Activated CD8-positive, alpha-beta memory T cell treated with anti-CD3 and anti-CD28 coated beads, Interleukin-2, amount 50 U/mL, for 24 hours (primary cell): ENCODE measurements around the gene SRPK3.

Experiments used
- DNase-seq: peaks from one replicate; pipeline ENCODE4 v3.0.0-alpha.2; 2020; ENCODE audit errors: extremely low read depth

The SRPK3 gene

GRCh38 chrX:153830640-153831428 lies 50.0 kb downstream of the SRPK3 start:
- DNase-seq = no peak

GRCh38 chrX:153831429-153832150 lies 50.7 kb downstream of the SRPK3 start:
- no peak for DNase-seq

GRCh38 chrX:153832728-153833127 lies 51.9 kb downstream of the SRPK3 start:
- no peak for DNase-seq
